Stimulated activated CD4-positive, alpha-beta T cell treated with anti-CD3 and anti-CD28 coated beads, Interleukin-2, amount 100 ng/mL, for 4 hours (primary cell): Measurements from ENCODE around the gene CLTCL1.
"Not testable (repeated sequence)": the region's sequence is repeated elsewhere in the genome, so short reads cannot be mapped to it uniquely, and the experiment has no call there.

ENCODE experiments used
- DNase-seq: peaks from one replicate; pipeline ENCODE4 v3.0.0-alpha.2; 2020; ENCODE audit warnings: low read depth

Gene CLTCL1

DNA sequence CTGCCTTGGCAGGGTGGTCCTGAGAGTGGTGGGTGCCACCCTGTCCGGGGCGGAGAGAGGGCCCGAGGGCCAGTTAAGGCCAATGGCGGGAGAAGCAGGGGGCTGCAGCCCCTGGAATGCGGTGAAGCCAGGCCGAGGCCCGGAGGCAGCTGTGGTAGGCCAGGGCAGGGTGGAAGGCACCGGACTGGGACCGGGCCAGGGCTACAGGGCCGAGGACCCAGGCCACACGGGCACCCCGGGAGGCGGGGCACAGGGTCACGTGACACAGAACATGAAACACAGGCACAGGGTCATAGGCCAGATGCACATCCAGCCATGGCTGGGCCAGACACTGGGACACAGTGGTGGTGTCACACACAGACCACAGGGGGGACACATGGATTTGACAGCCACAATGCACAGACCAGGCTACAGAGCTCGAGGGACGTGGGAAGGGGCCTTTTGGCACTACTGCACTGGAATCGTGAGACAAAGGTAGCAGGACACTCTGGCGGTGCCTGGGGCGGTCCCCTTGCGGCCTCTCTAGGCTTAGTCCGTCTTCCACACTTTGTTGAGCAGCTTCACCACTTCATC lies 115.8 kb downstream of the CLTCL1 start:
- DNase-seq: no peak

DNA sequence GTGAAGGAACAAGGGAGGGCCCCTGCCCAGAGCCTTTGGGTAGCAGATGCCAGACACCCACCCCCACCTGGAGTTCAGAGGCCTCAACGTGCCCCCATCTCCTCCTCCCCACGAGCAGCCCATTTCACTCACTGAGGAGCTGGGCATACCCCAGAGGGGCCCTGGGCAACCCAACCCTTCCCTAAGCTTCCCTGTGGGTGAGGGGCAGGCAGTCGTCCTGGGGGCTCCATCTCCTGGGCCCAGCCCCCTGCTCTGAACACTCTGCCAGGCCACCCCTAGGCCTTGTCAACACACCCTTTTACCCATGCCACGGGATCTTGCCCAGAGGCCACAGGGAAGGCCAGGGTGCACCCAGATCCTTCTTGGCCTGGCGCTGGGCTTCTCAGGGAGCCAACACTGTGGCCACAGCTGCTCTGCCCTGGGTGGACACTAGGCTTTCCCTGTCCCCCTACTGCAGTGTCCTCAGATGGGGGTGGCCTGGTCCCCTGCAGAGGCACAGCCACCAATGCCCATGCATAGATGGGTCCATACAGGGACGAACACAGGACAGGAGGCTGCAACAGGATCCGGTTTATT lies 116.4 kb downstream of the CLTCL1 start:
- no peak for DNase-seq

DNA sequence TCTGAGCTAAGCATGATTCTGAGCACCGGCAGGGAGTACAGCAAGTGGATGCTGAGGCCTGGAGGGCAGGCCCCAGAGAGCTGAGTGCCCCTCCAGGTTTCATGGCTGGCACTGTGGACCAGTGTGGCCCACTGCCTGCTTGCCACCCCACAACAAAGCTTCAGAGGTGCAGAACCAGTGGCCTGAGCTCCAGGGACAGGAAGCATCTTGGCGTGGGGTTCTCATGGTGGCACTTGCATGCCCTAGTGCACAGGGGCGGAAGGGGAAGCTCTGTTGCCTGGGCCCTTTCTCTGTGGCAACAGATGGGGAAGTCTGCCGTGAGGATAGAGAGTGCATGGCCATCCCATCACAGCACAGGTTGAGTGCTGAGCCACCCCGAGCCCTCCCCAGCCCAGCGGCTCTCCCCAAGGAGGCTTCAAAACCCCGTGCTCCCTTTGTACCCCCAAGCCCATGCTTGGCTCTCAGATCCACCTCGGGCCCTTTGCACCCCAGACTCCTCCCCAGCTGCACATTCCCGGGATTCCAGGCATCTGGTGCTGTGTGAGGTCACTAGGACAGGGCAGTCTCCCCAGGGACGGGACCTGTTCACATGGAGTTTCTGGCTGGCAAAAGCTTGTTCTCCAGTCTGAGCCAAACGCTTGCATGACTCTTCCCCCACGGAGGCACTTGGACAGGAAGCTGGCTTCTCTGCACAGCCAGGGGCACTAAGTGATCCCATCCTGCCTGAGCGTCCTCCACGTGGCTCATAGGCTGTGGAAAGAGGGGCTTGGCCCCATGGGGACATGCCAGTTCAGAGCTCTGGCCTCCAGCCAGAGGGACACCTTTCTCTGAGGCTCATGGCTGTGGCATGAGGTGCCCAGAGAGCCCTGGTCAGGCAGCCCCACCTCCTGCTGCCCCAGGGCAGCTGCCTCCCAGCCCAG lies 117.2 kb downstream of the CLTCL1 start:
- DNase-seq: no peak

DNA sequence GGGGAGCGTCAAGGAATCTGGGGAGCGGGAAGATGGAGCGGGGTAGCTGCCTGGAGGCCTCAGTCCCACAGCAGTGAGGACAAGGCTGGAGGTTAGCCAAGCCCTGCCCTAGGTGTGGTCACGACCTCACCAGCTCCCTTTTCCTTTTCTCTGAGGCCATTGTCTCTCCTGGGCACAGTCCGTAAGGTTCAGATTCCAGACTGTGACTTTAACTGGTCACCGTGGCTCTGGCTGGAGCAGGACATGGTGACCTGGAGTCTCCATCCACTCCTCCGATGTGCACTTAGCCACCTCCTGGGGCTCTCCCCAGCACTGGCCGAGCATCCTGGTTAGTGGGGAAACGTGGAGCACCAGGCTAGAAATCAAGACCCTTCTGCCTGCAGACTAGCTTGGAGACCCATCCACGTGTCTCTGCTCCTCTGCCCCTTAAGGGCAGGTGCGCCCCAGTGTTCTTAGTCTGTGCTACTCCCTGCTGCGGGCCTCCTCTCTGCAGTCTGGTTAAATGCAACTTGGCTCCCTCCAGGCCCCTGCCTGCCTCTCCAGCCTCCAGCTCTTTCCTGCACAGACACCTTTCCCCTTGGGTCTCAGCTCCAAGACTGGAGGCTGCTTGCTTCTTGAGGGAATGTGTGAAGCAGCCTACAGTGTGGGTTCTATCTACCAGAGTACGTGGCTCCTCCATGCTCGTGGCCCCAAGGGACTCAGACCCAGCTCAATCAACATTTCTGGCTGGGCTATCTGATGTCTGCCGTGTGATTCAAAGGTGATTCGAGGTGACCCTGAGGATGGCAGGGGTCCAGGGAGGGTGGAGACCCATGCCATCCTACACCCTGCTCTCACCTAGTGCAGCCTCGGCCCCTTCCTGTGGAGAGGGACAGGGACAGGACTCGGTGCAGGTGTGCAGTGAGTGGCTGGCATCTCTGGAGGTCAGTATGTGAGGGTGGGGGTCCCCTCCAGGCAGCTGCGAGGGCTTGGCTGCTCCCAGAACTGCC lies 118.2 kb downstream of the CLTCL1 start:
- no peak for DNase-seq

DNA sequence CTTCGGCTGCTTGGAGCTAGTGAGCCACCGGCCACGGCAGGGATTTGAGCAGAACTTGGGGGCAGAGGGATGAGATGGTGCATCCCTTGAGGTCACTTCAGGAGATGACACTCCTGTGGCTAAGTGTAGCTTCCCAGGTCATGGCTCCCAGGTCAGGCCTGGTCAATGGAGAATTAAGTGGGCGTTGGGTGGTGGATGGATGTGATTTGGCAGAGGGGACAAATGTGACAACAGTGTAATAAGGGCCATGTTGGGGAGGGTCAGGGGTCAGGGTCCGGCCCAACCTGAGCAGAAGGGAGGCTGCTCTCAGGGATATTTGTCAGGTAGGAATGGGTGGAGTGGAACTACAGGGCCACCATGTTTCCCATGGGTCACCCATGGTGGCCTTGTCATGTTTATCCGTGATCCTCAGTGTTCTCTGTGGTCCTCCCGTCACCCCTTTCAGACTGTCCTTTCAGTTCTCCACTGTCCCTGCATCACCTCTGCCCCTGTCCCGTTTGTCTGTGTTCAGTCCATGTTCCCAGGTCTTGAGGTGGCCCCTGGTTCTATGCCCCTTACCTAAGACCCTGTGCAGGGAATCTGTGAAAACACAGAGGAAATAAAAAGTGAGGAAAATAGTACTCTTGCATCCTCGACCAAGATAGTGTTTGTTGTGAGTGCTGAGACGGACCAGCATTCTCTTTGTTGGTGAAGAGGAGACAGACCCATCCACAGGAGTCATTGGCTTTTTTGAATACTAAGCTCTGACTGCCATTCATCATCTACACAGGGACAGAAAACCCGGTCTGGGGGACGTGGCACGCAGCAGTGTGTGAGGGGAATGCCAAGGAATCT lies 119.1 kb downstream of the CLTCL1 start:
- DNase-seq: no peak

DNA sequence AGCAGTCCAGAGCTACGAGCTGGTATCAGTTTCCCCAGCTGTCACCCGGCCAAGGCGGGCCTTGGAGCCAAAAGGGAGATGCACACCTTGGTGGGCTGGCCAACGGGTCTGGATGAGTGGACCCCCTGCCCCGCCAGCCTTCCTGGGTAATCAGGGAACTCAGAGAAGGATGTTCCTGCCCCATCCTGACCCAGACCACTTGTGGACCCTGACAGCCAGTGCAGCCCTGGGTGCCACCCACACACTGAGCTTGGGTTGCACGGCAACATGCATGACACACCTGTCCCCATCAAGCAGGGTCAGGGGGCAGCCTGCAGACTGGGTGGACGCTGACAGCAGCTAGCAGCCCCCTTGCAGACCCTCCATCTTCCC lies 121.6 kb downstream of the CLTCL1 start:
- no peak for DNase-seq

DNA sequence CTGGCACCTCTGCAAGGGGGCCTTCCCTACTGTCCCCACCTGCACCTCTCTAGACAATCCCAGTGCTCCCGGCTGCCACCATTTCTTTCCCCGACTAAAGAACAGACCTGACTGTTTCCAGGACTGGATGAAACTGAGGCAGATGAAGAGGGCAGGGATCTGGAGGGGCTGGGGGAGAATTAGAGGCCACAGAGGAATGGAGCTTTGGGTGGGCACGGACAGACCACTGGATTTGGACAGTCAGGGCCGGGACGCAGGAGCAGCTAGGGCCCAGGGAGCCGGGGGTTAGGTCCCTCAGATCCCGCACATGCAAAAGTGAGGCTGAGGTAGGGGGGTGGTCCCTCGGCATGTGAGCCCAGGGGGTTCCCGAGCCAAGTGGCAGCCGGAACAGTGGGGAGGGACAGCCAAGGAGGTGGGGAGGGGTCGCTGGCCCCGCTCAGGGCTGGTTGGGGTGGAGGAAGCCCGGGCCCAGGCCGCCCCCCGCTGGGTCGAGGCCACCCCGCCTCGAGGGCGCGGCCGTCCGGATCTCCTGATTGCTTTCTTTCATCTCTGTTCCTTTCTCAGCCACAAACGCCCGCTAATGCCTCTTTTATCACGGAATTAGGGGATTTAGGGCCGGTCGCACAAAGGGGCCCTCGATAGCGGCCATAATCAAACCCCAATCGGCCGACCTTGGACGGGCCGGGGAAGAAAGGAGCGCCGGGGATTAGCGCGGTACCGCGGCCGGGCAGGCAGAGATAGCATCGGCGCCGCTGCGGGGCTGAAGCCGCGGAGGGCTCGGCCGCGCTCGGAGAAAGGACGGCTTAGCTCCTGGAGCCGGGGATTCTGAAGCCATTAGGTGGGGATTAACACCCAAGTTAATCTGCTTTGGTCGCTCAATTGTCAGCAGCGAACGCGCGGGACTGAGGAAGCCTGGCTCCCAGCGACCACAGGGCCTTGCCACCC lies 122.2 kb downstream of the CLTCL1 start:
- no peak for DNase-seq

DNA sequence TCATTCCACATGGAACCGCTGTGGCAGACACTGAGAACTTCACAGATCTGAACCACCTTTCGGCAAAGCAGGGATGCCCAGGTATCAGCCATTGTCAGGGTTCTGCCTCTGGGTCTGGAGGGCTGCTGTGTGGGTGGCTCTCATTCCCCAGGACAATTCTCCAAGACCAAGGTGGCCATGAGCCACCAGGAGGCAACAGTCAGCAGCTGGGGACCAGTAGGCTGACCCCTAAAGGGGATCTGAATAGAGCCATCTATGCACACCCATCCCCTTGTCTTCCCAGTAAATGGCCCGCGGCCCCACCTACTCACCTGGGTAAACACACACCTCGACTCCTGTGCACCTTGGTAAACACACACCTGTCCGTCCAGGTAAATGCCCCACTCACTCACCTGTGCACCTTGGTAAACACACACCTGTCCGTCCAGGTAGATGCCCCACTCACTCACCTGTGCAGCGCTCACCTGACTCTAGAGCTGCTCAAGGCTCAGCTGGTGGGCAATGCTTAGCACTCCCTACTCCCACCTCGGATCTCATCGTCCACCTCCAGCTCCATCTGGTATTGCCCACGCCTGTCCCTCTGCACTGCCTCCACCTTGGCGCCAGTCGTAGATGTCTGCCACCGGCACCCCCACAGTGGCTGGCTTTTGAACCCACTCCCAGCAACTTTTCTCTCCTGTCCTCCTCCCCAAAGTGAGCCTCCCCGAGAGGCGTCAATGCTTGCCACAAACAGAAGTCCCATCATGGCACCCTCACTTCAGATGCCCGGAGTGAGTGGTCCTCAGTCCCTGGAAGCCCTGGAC lies 123.2 kb downstream of the CLTCL1 start:
- DNase-seq: no peak

DNA sequence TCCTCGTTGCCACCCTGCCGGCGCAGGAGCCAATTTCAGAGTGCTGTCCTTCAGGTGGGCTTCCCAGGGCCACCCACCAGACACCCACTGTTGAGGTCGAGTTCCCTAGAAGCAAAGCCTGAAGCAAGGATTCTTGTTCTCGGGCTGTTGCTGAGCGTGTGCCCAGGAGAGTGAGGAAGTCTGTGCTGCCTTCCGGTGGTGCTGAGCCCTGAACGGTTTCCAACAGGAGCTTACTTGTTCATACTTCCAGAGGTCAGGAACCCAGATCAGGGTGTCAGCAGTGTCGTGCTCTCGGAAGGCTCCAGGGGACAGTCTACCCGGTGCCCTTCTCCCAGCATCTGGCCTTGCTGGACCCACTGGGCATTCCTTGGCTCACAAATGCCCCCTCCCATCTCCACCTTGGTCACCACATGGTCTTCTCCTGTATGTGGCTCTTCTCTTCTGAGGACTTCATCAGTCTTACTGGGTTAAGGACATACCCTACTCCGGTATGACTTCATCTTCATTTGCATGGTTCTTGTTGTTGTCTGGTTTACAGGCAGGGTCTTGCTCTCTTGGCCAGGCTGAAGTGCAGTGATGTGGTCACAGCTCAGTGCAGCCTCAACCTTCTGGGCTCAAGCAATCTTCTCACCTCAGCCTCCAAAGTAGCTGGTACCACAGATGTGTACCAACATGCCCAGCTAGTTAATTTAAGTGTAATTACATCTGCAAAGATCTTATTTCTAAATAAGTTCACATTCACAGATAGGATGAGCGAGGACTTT lies 124.2 kb downstream of the CLTCL1 start:
- DNase-seq: no peak

DNA sequence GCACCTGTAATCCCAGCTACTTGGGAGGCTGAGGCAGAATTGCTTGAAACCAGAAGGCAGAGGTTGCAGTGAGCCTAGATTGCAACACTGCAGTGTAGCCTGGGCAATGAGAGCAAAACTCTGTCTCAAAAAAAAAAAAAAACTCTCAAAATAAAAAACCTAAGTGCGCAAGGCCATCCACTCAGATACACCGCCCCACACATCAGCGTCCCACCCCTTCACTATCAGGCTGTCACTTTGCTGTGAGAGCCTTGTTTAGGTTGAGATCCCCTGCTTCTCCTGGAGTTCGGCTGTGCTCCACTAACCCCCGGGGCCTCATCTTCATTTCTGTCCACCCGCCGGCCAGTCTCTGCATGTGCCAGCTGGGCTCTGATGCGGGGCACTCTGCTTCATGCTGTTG lies 125.1 kb downstream of the CLTCL1 start:
- DNase-seq: no peak

DNA sequence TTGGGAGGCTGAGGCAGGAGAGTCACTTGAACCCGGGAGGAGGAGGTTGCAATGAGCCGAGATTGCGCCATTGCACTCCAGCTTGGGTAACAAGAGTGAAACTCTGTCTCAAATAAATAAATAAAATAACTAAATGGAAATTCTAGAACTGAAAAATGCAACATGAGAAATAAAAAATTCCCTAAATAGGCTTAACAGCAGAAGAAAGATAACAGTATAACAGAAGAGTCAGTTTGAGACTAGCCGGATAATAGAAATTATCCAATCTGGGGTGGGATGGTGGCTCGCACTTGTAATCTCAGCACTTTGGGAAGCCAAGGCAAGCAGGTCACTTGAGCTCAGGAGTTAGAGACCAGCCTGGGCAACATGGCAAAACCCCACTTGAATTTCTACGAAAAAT lies 127.1 kb downstream of the CLTCL1 start:
- DNase-seq: no peak

DNA sequence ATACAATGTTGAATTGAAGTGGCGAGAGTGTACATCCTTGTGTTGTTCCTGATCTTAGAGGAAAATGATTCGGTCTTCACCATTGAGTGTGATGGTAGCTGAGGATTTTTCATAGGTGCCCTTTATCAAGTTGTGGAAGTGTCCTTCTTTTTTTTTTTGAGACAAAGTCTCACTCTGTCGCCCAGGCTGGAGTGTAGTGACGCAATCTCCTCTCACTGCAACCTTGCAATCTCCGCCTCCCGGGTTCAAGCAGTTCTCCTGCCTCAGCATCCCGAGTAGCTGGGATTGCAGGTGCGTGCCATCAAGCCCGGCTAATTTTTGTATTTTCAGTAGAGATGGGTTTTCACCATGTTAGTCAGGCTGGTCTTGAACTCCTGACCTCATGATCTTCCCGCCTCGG lies 132.9 kb downstream of the CLTCL1 start:
- DNase-seq: not testable (repeated sequence)

DNA sequence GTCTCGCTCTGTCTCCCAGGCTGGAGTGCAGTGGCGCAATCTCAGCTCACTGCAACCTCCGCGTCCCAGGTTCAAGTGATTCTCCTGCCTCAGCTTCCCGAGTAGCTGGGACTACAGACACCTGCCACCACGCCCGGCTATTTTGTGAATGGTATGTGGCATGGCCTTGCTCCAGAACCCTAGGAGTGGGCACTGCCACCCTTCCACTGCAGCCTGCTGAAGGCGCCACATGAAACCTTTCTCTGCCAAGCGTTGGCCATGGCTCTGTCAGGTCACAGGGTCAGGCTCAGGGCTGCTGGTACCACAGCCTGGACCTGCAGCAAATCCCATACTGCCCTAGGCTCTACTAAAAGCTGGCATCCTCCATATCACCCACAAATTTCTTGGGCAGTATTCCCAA lies 135.4 kb downstream of the CLTCL1 start:
- not testable (repeated sequence) for DNase-seq

DNA sequence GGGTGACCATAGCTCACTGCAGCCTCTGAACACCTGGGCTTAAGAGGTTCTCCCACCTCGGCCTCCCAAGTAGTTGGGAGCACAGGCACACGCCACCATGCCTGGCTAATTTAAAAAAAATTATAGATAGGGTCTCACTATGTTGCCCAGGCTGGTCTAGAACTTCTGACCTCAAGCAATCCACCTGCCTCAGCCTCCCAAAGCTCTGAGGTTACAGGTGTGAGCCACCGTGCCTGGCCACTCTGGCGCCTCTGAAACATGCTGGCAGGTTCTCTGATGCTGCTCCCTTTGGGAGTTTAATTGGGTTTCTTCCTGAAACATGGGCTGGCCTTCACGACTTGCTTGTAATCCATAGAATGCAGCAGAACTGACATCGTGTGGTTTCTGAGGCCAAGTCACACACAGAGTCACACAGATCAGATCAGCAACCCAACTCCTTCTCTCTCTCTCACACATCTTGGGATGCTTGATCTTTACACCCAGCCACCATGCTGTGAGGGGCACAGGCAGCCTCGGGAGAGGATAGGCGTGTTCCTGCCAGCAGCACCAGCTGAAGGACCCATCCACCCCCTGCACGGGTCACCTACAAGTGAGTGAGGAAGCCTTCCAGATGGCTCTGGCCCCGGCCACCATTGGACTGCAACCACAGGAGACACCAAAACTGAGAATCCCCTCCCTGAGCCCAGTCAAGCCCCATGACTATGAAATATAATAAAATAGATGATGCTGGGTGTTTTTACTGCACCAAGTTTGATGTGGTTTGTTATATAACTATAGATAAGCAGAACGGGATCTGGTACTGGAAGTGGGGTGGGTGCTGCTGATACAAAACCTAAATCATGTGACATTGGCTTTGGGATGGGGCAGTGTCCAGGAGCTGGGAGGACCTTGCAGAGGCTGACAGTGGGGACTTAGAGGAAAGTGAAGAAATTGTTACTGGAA lies 138.3 kb downstream of the CLTCL1 start:
- no peak for DNase-seq

DNA sequence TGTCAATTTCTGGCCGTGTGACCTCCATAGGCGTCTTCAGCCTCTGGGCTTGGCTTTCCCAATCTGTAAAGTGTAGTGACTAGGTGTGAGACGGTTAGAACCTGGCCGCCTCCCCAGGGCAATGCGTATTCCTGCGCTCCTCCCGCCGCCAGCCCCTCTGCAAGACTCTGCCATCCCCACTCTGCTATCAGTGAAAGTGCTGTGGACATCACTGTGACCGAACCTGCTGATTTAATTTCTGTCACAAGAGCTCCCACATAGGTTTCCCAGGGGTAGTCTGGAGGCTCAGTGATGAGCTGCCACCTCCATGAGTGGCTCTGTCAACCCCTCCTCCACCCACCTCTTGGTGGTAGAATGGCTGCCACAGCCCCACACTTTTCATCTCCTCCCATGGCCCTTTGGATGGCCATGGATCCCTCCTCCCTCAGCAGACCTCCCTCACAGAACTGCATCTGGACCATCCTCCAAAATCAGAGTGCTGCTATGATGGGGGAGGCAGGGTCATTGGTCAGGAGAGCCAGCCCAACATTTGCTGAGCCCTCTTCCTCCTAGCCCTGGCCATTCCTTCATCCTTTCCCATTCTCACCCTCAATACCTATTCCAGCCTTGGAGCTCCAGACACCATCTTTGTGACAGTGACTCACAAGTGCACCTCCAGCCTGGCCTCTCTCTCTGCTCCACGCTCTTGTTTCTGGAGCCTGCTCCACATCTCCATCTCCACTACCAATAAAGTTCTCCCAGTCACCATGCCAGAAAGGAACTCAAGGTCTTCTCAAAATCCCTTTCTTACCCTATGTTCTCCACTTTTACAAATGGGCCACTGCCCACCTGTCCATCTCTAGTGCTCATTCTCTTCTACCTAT lies 140.0 kb downstream of the CLTCL1 start:
- no peak for DNase-seq
